SW480 (cell line): ENCODE results near the gene GLIPR2.
A peak's percentile ranks its signal among the peaks of the same experiment; 100 is the strongest.
"Not testable (repeated sequence)": the region's sequence is repeated elsewhere in the genome, so short reads cannot be mapped to it uniquely, and the experiment has no call there.

Source experiments
- DNase-seq: peaks from one replicate; pipeline ENCODE4 v3.0.0-alpha.2; 2016; ENCODE audit warnings: low spot score

GLIPR2 gene

GRCh38 chr9:36163786-36164170 lies 27.2 kb downstream of the GLIPR2 start:
- DNase-seq, result no peak

- DNase-seq, result no peak
Observed at GRCh38 chr9:36164372-36164771, 27.8 kb downstream of the GLIPR2 start.

GRCh38 chr9:36164989-36165388 lies 28.5 kb downstream of the GLIPR2 start:
- DNase-seq, result no peak

- DNase-seq, result no peak
Observed at GRCh38 chr9:36165826-36166167, 29.3 kb downstream of the GLIPR2 start.

GRCh38 chr9:36166168-36166927 lies 29.8 kb downstream of the GLIPR2 start:
- peak; percentile 84 for DNase-seq

- no peak for DNase-seq
Observed at GRCh38 chr9:36169166-36169565, 32.6 kb downstream of the GLIPR2 start, which contains the start of gene CCIN. Gene CCIN (plus strand): TSS chr9:36169388. CDS start chr9:36169503, 115 bp downstream.

- DNase-seq, result no peak
Observed at GRCh38 chr9:36169708-36170107, 33.2 kb downstream of the GLIPR2 start.

- DNase-seq, result no peak
Observed at GRCh38 chr9:36170531-36170930, 34.0 kb downstream of the GLIPR2 start.

- no peak for DNase-seq
Observed at GRCh38 chr9:36173861-36174260, 37.3 kb downstream of the GLIPR2 start.

- no peak for DNase-seq
Observed at GRCh38 chr9:36174271-36174670, 37.7 kb downstream of the GLIPR2 start.

- no peak for DNase-seq
Observed at GRCh38 chr9:36174731-36175130, 38.2 kb downstream of the GLIPR2 start.

GRCh38 chr9:36175209-36175608 lies 38.7 kb downstream of the GLIPR2 start:
- not testable (repeated sequence) for DNase-seq

- not testable (repeated sequence) for DNase-seq
Observed at GRCh38 chr9:36176496-36176895, 40.0 kb downstream of the GLIPR2 start.

- no peak for DNase-seq
Observed at GRCh38 chr9:36177571-36177970, 41.0 kb downstream of the GLIPR2 start.

GRCh38 chr9:36180243-36180642 lies 43.7 kb downstream of the GLIPR2 start:
- not testable (repeated sequence) for DNase-seq

- no peak for DNase-seq
Observed at GRCh38 chr9:36187414-36187813, 50.9 kb downstream of the GLIPR2 start.

- DNase-seq, result no peak
Observed at GRCh38 chr9:36188212-36188611, 51.7 kb downstream of the GLIPR2 start.

GRCh38 chr9:36189976-36190375 lies 53.4 kb downstream of the GLIPR2 start:
- DNase-seq, result no peak

GRCh38 chr9:36190388-36191289 lies 54.1 kb downstream of the GLIPR2 start, which contains the start of gene CLTA:
Gene CLTA (plus strand): TSS chr9:36190921. CDS start chr9:36191057, 136 bp downstream.
- peak; percentile 99 for DNase-seq

GRCh38 chr9:36191290-36191645 lies 54.7 kb downstream of the GLIPR2 start:
- peak; percentile 31 for DNase-seq

- no peak for DNase-seq
Observed at GRCh38 chr9:36191686-36192085, 55.2 kb downstream of the GLIPR2 start.

GRCh38 chr9:36192196-36192595 lies 55.7 kb downstream of the GLIPR2 start:
- no peak for DNase-seq

GRCh38 chr9:36193023-36193422 lies 56.5 kb downstream of the GLIPR2 start:
- no peak for DNase-seq
